Activated CD4-positive, alpha-beta T cell treated with anti-CD3 and anti-CD28 coated beads, Interleukin-2, Interleukin-4, amounts not matched to agents 100 ng/mL and 50 ng/mL, durations not matched to agents 16 hours and 8 hours (primary cell): Measurements from ENCODE around the gene ZFP1.
"Not testable (repeated sequence)": the region's sequence is repeated elsewhere in the genome, so short reads cannot be mapped to it uniquely, and the experiment has no call there.

ENCODE experiments used
- DNase-seq: peaks from one replicate; pipeline ENCODE4 v3.0.0-alpha.2; 2020; ENCODE audit warnings: low spot score

Gene ZFP1

DNA sequence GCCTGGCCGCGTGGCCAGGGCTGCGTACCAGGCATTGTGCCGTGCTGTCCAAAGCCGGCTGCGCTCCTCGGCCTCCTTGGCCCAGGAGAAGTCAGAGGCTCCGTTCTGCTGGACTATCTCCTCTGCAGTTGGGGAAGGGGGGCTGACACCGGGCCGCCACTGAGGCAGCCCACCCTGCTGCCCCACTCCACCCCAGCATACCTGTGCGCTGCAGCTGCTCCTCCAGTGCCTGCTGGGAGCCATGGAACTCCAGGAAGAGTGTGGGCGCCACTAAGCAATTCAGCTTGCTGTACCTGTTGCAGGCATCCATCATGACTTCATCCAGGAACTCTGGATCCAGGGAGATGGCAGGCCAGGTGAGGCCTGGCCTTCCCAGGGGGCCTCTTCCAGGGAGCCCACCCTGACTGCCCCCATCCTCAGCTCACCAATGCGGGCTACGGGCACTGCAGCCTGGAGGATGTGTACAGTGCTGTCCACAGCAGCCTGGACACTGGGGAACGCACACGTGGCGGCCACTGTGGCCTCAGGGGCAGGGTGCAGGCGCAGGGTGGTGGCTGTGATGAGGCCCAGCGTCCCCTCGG lies 34.7 kb upstream of the ZFP1 start:
- DNase-seq = no peak

- no peak for DNase-seq
Observed at GRCh38 chr16:75114179-75114945, 34.0 kb upstream of the ZFP1 start.

- DNase-seq = no peak
Observed at GRCh38 chr16:75114946-75115825, 33.1 kb upstream of the ZFP1 start.

DNA sequence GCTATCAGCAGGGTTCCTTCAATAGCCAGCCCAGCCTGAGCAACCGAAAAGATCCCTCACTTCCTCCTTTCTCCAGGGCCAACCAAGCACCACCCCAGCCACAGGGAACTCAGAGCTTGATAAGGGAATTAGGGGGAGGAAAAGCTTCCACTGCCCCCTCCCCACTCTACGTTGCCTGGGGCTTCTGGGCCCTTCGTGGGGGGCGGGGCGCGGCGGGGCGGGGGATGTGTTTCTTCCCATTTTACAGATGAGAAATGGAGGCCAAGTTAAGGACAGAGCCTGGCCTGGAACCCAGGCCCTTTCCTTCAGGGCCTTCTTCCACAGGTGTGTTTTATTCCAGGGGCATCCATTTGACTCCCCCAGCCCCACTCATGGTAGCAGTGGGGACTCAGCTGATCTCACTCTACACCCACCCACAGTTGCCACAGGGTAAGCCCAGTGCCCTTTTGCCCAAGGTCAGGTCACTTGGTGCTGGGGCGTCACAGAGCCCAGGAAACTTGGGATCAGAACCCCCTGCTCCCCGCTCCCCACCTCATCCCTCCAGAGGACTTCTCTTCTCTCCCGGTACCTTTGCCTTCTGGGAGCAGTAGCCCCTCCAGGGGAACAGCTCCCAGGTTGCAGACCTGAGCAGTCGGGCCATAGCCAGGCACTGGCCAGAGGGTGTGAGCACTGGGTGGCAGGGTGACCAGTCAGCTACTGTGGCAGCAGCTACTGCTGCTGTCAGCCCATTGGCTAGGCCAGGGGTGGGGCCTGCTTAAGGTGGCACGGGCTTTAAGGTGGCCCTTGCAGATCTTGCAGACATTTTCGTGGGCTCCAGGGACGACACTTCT lies 32.0 kb upstream of the ZFP1 start, which contains the start of gene LDHD:
Gene LDHD (minus strand): TSS at position 700 of the 830 bp plus-strand sequence. CDS start 60 bp downstream, at position 640.
- DNase-seq = no peak

GRCh38 chr16:75116911-75117245 lies 31.4 kb upstream of the ZFP1 start:
- DNase-seq = no peak

DNA sequence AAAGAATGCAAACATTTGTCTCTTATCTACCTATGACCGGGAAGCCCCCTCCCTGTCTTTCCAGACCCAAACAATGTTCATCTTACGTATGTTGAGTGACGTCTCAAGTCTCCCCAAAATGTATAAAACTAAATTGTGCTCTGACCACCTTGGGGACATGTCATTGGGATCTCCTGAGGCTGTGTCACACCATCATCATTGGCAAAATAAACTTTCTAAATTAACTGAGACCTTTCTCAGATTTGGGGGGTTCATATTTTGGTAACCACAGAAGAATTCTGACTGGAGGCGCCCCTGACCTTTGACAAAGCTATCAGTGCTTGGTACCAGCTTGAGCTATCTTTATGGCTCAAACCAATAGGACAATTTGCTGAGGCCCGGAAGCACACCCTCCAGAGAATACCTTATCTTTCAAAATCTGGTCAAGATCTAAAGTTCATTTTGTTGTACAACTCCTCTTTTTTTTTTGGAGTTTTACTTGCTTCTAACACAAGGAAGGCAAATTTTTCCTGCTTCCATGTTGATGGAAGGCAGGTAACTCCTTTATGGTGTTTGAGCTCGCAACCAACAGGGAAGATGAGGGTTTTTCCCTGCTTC lies 29.3 kb upstream of the ZFP1 start:
- DNase-seq = no peak

- no peak for DNase-seq
Observed at GRCh38 chr16:75120253-75120652, 28.1 kb upstream of the ZFP1 start.

- DNase-seq = no peak
Observed at GRCh38 chr16:75121949-75122568, 26.3 kb upstream of the ZFP1 start.

DNA sequence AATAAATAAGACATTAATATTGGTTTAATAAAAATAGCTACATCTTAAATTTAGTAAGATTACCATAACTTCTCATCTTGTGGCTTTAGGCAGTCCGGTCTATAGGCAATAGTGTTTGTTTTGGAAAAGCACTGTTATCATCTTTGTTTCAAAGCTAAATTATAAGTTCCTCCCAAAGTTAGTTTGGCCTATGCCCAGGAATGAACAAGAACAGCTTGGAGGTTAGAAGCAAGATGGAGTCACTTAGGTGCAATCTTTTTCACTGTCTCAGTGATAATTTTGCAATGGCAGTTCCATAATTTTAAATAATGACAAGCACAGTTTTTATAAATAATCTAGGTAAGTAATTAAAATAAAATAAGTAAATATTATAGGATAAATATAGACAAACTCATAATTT lies 25.7 kb upstream of the ZFP1 start:
- DNase-seq = no peak

- no peak for DNase-seq
Observed at GRCh38 chr16:75127713-75128415, 20.5 kb upstream of the ZFP1 start.

- not testable (repeated sequence) for DNase-seq
Observed at GRCh38 chr16:75129421-75130149, 18.7 kb upstream of the ZFP1 start.

DNA sequence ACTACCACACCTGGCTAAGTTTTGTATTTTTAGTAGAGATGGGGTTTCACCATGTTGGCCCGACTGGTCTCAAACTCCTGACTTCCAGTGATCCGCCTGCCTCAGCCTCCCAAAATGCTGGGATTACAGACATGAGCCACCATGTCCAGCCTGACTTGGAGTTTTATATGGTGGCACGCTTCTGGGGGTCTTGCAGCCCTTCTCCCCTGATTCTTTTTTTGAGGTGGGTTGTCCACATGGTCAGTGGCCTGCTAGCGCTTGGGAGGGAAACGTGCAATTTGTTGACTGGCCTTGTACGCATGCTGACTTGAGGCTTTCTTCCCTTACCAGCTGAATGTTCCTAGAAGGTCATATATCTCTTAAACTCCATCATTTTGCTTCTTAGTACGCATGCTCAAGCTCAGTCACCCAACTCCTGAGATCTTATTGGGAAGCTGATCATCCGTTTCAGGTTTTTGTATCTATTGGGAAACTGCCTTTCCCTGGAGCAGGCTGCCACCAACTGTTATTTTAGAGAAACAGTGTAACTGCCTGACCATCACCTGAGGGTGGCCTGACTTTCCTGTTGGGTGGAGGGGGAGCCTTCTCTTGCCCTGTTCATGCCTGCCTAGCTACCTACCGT lies 18.1 kb upstream of the ZFP1 start:
- no peak for DNase-seq

- no peak for DNase-seq
Observed at GRCh38 chr16:75131081-75131480, 17.2 kb upstream of the ZFP1 start.

DNA sequence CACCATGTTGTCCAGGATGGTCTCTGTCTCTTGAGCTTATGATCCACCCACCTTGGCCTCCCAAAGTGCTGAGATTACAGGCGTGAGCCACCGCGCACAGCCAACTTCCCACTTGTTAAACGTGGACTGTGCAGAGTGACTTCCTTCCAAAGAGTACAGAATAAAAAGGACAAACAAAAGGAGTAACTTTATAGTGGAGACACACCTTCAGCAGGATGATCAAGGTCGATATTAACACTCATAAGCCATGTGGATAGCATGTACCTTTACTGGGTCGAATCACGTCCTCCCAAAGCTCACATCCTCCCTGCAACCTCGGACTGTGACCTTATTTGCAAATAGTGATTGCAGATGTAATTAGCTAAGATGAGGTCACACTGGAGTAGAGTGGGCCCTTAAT lies 10.1 kb upstream of the ZFP1 start:
- DNase-seq = no peak

- DNase-seq = no peak
Observed at GRCh38 chr16:75138636-75139035, 9.7 kb upstream of the ZFP1 start.

GRCh38 chr16:75139498-75139897 lies 8.8 kb upstream of the ZFP1 start:
- no peak for DNase-seq

GRCh38 chr16:75143941-75144340 lies 4.4 kb upstream of the ZFP1 start:
- DNase-seq = no peak

- DNase-seq = no peak
Observed at GRCh38 chr16:75147968-75148310, 385 bp upstream of the ZFP1 start.

- no peak for DNase-seq
Observed at GRCh38 chr16:75151798-75152197, 3.5 kb downstream of the ZFP1 start.

DNA sequence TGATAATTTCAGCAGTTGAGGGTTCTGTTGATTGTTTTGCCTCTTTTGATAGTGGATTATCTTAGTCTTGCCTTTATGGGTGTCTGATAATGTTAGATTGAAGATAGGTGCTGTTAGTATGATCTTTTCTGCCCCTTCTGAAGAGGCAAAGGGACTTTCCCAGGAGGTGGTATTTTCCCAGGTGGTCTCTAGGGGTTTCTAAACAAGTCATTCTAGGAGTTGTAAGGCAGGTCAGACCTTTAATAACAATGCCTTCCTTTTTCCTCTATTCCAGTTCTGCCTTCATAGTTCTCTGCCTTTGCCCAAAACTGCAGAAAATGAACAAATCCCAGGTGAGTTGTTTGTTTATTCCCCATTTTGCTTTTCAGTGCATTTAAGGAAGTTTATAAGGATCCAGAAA lies 4.3 kb downstream of the ZFP1 start:
- DNase-seq = no peak
